ENCODE results near the gene FOSB. TPM values are rescaled to one million over a fixed set of nuclear protein-coding genes. Genes with fewer than 3 reads are reported as not detected.
"Not testable (repeated sequence)": the region's sequence is repeated elsewhere in the genome, so short reads cannot be mapped to it uniquely, and the experiment has no call there.

Gene FOSB
- total RNA-seq, 1 experiment from 2014 or later = 29.3 TPM

GRCh38 chr19:45508417-45508860 is 40.6 kb downstream of the FOSB start:
- intact Hi-C loops (cut with micrococcal nuclease) = loop anchor here (5.0 kb wide), 2 partner anchors 59 to 134 kb away; no protein-coding TSS in a partner anchor

DNA sequence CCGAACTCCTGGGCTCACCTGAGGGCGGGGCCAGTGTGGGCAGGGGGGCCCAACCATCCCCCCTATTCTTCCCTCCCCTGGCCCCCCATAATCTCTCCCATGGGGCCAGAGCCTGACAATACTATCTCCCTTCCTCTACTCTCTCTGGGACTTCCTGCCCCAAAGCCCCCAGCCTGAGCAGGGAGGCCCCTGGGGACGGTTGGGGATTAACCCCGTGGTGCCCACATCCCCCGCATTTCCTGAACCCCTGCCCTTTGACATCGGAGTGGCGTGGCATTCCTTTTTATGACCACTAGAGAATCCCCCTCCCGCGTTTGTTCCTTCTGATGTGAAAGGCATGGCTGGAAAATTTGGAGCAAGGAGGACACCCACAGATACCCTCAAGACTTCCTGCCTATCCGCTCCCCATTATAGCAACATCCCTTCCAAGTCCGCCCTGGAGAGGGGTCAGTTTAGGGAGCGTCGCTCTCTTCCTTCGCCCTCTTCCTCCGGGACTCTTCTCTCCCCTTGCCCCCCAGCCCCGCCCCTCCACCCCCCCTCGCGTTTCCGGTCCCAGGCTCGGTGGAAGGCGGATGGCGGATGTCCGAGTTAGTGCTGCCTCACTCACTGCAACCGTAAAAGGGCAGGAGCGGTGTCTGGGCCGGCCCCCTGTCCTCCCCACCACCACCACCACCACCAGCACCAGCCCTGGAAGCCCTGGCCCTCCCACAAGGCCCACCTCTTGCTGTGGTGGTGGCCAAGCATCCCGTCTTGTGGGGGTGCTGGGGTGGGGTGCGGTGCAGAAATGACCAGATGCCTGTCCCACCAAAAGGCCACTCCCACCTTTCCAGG is 41.3 kb downstream of the FOSB start:
- DNase-seq (ENCODE audit: unreplicated experiment) = peak; percentile 62
- H3K27ac Mint-ChIP-seq (ENCODE audit: low read depth, unreplicated experiment) = peak overlapping the region; percentile 91
- TF ChIP-seq, protein P1, sequence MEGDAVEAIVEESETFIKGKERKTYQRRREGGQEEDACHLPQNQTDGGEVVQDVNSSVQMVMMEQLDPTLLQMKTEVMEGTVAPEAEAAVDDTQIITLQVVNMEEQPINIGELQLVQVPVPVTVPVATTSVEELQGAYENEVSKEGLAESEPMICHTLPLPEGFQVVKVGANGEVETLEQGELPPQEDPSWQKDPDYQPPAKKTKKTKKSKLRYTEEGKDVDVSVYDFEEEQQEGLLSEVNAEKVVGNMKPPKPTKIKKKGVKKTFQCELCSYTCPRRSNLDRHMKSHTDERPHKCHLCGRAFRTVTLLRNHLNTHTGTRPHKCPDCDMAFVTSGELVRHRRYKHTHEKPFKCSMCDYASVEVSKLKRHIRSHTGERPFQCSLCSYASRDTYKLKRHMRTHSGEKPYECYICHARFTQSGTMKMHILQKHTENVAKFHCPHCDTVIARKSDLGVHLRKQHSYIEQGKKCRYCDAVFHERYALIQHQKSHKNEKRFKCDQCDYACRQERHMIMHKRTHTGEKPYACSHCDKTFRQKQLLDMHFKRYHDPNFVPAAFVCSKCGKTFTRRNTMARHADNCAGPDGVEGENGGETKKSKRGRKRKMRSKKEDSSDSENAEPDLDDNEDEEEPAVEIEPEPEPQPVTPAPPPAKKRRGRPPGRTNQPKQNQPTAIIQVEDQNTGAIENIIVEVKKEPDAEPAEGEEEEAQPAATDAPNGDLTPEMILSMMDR (IDR thresholded peaks at IDR 0.05; ENCODE audit: unreplicated experiment) = no peak
- ChIA-PET POLR2A (interaction anchor here (0.6 to 2.0 kb wide), 10 partner anchors 12 to 354 kb away, joined by 3 to 17 read pairs (median 4); partner anchors contain the start of genes EML2, ERCC1 and SYMPK), CTCF (interaction anchor here (1.1 to 1.2 kb wide), 3 partner anchors 23 to 38 kb away, joined by 3 to 6 read pairs (median 4); no protein-coding TSS in a partner anchor)
- peaks cover 32% of the 10 kb centered on the region for H3K4me1 Mint-ChIP-seq (ENCODE audit: insufficient read depth, unreplicated experiment)
- peaks cover 12% of the 10 kb centered on the region for H3K36me3 Mint-ChIP-seq (ENCODE audit: insufficient read depth, unreplicated experiment)
- intact Hi-C loops (cut with micrococcal nuclease) = loop anchor here (5.0 kb wide), 2 partner anchors 58 to 133 kb away; no protein-coding TSS in a partner anchor
- H3K27me3 Mint-ChIP-seq (ENCODE audit: insufficient read depth, unreplicated experiment) = no peaks in the 10 kb centered on the region
- no peaks in the 10 kb centered on the region for H3K9me3 Mint-ChIP-seq (ENCODE audit: unreplicated experiment)
- H3K4me3 Mint-ChIP-seq (ENCODE audit: unreplicated experiment) = peak overlapping the region; percentile 99
- BruUV-seq (replicated peaks) = no TSS peak

More at GRCh38 chr19:45508417-45508860, 40.6 kb downstream of the FOSB start:
- Mint-ChIP-seq H3K36me3 (ENCODE audit: insufficient read depth, unreplicated experiment) (peaks cover 10% of the 10 kb centered on the region), H3K4me1 (ENCODE audit: insufficient read depth, unreplicated experiment) (peaks cover 26% of the 10 kb centered on the region), H3K27me3 (ENCODE audit: insufficient read depth, unreplicated experiment) (no peaks in the 10 kb centered on the region), H3K9me3 (ENCODE audit: unreplicated experiment) (no peaks in the 10 kb centered on the region), H3K27ac (ENCODE audit: low read depth, unreplicated experiment) (peak overlapping the region; percentile 91), H3K4me3 (ENCODE audit: unreplicated experiment) (peak overlapping the region; percentile 99)
- BruUV-seq (replicated peaks) = no TSS peak
- ChIA-PET POLR2A (interaction anchor here (0.6 to 2.0 kb wide), 8 partner anchors 12 to 134 kb away, joined by 3 to 17 read pairs (median 4); partner anchors contain the start of genes EML2 and ERCC1), CTCF (interaction anchor here (0.6 to 1.2 kb wide), 5 partner anchors 9 to 39 kb away, joined by 3 to 6 read pairs (median 3); no protein-coding TSS in a partner anchor)
- TF ChIP-seq, protein P1 (IDR thresholded peaks at IDR 0.05; ENCODE audit: unreplicated experiment) = no peak
- peak; percentile 19 for DNase-seq (ENCODE audit: unreplicated experiment)

DNA sequence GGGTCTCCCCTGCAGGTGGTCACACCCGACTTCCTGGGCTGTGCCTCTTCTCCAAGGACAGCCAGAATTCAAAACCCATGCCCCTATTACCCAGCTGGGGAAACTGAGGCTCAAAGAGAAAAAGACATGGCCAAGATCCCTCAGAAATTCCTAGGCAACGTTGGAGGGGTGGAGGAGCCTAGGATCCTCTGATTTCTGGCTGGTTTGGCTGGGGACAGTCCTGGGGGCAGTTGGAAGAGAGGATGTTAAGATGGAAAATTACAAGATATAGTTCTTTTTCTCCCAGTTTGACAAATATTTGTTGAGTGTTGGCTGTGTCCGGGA is 41.9 kb downstream of the FOSB start:
- H3K36me3 Mint-ChIP-seq (ENCODE audit: insufficient read depth, unreplicated experiment) = peaks cover 12% of the 10 kb centered on the region

DNA sequence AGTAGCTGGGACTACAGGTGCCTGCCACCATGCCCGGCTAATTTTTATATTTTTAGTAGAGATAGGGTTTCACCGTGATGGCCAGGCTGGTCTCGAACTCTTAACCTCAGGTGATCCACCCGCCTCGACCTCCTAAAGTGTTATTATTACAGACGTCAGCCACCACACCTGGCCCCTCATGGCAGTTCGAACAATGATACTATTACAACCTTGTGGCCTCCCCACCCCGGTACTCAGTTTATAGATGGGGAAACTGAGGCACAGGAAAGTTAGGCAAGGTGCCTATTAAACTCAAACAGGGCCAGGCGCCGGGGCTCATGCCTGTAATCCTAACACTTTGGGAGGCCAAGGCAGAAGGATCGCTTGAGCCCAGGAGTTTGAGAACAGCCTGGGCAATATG is 42.6 kb downstream of the FOSB start:
- CTCF ChIA-PET = interaction anchor here (0.6 to 0.7 kb wide), 3 partner anchors 71 to 152 kb away, joined by 3 to 4 read pairs (median 4); no protein-coding TSS in a partner anchor
- Mint-ChIP-seq H3K36me3 (ENCODE audit: insufficient read depth, unreplicated experiment) (peaks cover 19% of the 10 kb centered on the region), H3K4me1 (ENCODE audit: insufficient read depth, unreplicated experiment) (peaks cover 30% of the 10 kb centered on the region)
- H3K9me3 Mint-ChIP-seq (ENCODE audit: unreplicated experiment); BruUV-seq (replicated peaks); H3K27ac Mint-ChIP-seq (ENCODE audit: low read depth, unreplicated experiment); intact Hi-C loops (cut with micrococcal nuclease); DNase-seq (ENCODE audit: unreplicated experiment); H3K27me3 Mint-ChIP-seq (ENCODE audit: insufficient read depth, unreplicated experiment); H3K4me3 Mint-ChIP-seq (ENCODE audit: unreplicated experiment): not testable (repeated sequence)
- POLR2A ChIA-PET = interaction anchor here (0.8 to 1.5 kb wide), 4 partner anchors 25 to 352 kb away, joined by 3 to 4 read pairs (median 4); partner anchors contain the start of gene SYMPK

More for the DNA sequence above, 41.9 kb downstream of the FOSB start:
- TF ChIP-seq, protein P1 (IDR thresholded peaks at IDR 0.05; ENCODE audit: unreplicated experiment) = no peak
- CTCF ChIA-PET = no interaction called here
- H3K4me1 Mint-ChIP-seq (ENCODE audit: insufficient read depth, unreplicated experiment) = peaks cover 34% of the 10 kb centered on the region
- H3K4me3 Mint-ChIP-seq (ENCODE audit: unreplicated experiment) = peak overlapping the region; percentile 99
- no peak for DNase-seq (ENCODE audit: unreplicated experiment)
- H3K27me3 Mint-ChIP-seq (ENCODE audit: insufficient read depth, unreplicated experiment) = no peaks in the 10 kb centered on the region
- no TSS peak for BruUV-seq (replicated peaks)
- intact Hi-C loops (cut with micrococcal nuclease) = loop anchor here (5.0 kb wide), 2 partner anchors 58 to 133 kb away; no protein-coding TSS in a partner anchor
- H3K9me3 Mint-ChIP-seq (ENCODE audit: unreplicated experiment) = no peaks in the 10 kb centered on the region
- POLR2A ChIA-PET = interaction anchor here (0.6 to 1.5 kb wide), 5 partner anchors 24 to 353 kb away, joined by 3 to 4 read pairs (median 3); partner anchors contain the start of gene SYMPK
- peak overlapping the region; percentile 91 for H3K27ac Mint-ChIP-seq (ENCODE audit: low read depth, unreplicated experiment)
